HEK293 (cell line): ENCODE data around the gene ITPKB.

Source experiments
- CTCF ChIA-PET: fragments of 350-600 bp; formaldehyde crosslinking; extraction: SDS; loops from one replicate; lab custom pipeline; 2021; ENCODE audit warnings: antibody characterized with exemption; lab: Yijun Ruan, JAX
- POLR2A ChIA-PET: fragments of 300-600 bp; formaldehyde crosslinking; extraction: SDS; loops from one replicate; lab custom pipeline; 2020; ENCODE audit warnings: antibody characterized with exemption, inconsistent platforms; lab: Yijun Ruan, JAX
- H3K27ac ChIP-seq: fragments of 200-500 bp; sonication (Bioruptor generic); 2 replicates; pipeline ENCODE4 v1.5.1; 2014; ENCODE audit warnings: low read depth, low read length, control low read depth, inconsistent platforms; ENCODE audit errors: extremely low read depth
- H3K36me3 ChIP-seq, 2 experiments: fragments of 200-500 bp in 1 of 2; sonication (Bioruptor generic) in 1 of 2; 1 replicate in 1 of 2; 2 replicates in 1 of 2; pipeline ENCODE4 v1.5.1; 2014 to 2017; ENCODE audit warnings: inconsistent platforms in 2 of 2, low read length in 2 of 2; ENCODE audit not compliant: control insufficient read depth in 2 of 2, insufficient read depth in 1 of 2
- H3K4me1 ChIP-seq: fragments of 200-500 bp; sonication (Bioruptor generic); 2 replicates; pipeline ENCODE4 v1.5.1; 2014; ENCODE audit warnings: mild to moderate bottlenecking, low read length, inconsistent platforms; ENCODE audit not compliant: control insufficient read depth, insufficient read depth
- H3K4me3 ChIP-seq: 2 replicates; pipeline ENCODE4 v1.5.1; 2011; ENCODE audit warnings: low read depth, mild to moderate bottlenecking, control low read depth, low read length, moderate library complexity
- H3K9me3 ChIP-seq: fragments of 200-500 bp; sonication (Bioruptor generic); 2 replicates; pipeline ENCODE4 v1.5.1; 2014; ENCODE audit warnings: low read depth, low read length, inconsistent platforms; ENCODE audit not compliant: control insufficient read depth, insufficient read depth
- BCL11B ChIP-seq: fragments of 450-650 bp; formaldehyde crosslinking; IDR thresholded peaks from 2 replicates; pipeline ENCODE4 v1.5.1; 2016; ENCODE audit warnings: low read depth, missing biosample characterization, missing genetic modification characterization
- GLIS1 ChIP-seq: fragments of 450-650 bp; formaldehyde crosslinking; IDR thresholded peaks from 2 replicates; pipeline ENCODE4 v1.5.1; 2016; ENCODE audit warnings: missing biosample characterization, missing genetic modification characterization
- GLIS2 ChIP-seq: fragments of 450-650 bp; formaldehyde crosslinking; IDR thresholded peaks from 2 replicates; pipeline ENCODE4 v1.5.1; 2016; ENCODE audit warnings: missing biosample characterization, missing genetic modification characterization
- KLF10 ChIP-seq: fragments of 450-650 bp; IDR thresholded peaks from 2 replicates; pipeline ENCODE4 v1.5.1; 2018; ENCODE audit warnings: missing biosample characterization, mild to moderate bottlenecking, missing genetic modification characterization
- MYNN ChIP-seq: fragments of 450-650 bp; formaldehyde crosslinking; IDR thresholded peaks from 2 replicates; pipeline ENCODE4 v1.5.1; 2016; ENCODE audit warnings: missing biosample characterization, missing genetic modification characterization, borderline replicate concordance
- ZBTB20 ChIP-seq: fragments of 450-650 bp; formaldehyde crosslinking; IDR thresholded peaks from 2 replicates; pipeline ENCODE4 v1.5.1; 2016; ENCODE audit warnings: missing biosample characterization, missing genetic modification characterization
- ZNF274 ChIP-seq, 2 experiments: fragments of 200-500 bp in 1 of 2; fragments of 450-650 bp in 1 of 2; sonication (Bioruptor generic) in 1 of 2; formaldehyde crosslinking in 1 of 2; IDR thresholded peaks; 2 replicates each; pipeline versions ENCODE4 v1.5.1 to v1.6.1; 2014 to 2016; ENCODE audit warnings: borderline replicate concordance in 1 of 2, inconsistent platforms in 1 of 2, low read length in 1 of 2, missing biosample characterization in 1 of 2, missing genetic modification characterization in 1 of 2
- ZNF341 ChIP-seq: fragments of 450-650 bp; formaldehyde crosslinking; IDR thresholded peaks from 2 replicates; pipeline ENCODE4; 2016; ENCODE audit warnings: low read depth, missing biosample characterization, missing genetic modification characterization
- ZNF473 ChIP-seq: fragments of 450-650 bp; formaldehyde crosslinking; IDR thresholded peaks from 2 replicates; pipeline ENCODE4 v1.5.1; 2017; ENCODE audit warnings: missing biosample characterization, missing genetic modification characterization
- ZNF48 ChIP-seq: fragments of 450-650 bp; formaldehyde crosslinking; IDR thresholded peaks from 2 replicates; pipeline ENCODE4 v1.5.1; 2016; ENCODE audit warnings: missing biosample characterization, missing genetic modification characterization
- ZNF558 ChIP-seq: fragments of 450-650 bp; formaldehyde crosslinking; IDR thresholded peaks from 2 replicates; pipeline ENCODE4 v1.5.1; 2016; ENCODE audit warnings: missing biosample characterization, missing genetic modification characterization
- ZNF561 ChIP-seq: fragments of 450-650 bp; IDR thresholded peaks from 2 replicates; pipeline ENCODE4 v1.5.1; 2018; ENCODE audit warnings: missing biosample characterization, missing genetic modification characterization, borderline replicate concordance
- ZNF621 ChIP-seq: fragments of 450-650 bp; formaldehyde crosslinking; IDR thresholded peaks from 2 replicates; pipeline ENCODE4 v1.5.1; 2017; ENCODE audit warnings: missing biosample characterization, missing genetic modification characterization
- ZNF624 ChIP-seq: fragments of 450-650 bp; formaldehyde crosslinking; IDR thresholded peaks from 2 replicates; pipeline ENCODE4 v1.5.1; 2017; ENCODE audit warnings: missing biosample characterization, missing genetic modification characterization
- ZNF658 ChIP-seq: fragments of 450-650 bp; formaldehyde crosslinking; IDR thresholded peaks from 2 replicates; pipeline ENCODE4; 2016; ENCODE audit warnings: missing biosample characterization, missing genetic modification characterization
- ZNF776 ChIP-seq: fragments of 450-650 bp; formaldehyde crosslinking; IDR thresholded peaks from 2 replicates; pipeline ENCODE4 v1.5.0; 2017; ENCODE audit warnings: missing biosample characterization, missing genetic modification characterization, borderline replicate concordance
- ZSCAN16 ChIP-seq: fragments of 450-650 bp; formaldehyde crosslinking; IDR thresholded peaks from 2 replicates; pipeline ENCODE4 v1.5.1; 2016; ENCODE audit warnings: missing biosample characterization, missing genetic modification characterization
- TF ChIP-seq, protein P1 (sequence below): fragments of 450-650 bp; formaldehyde crosslinking; IDR thresholded peaks from 2 replicates; pipeline ENCODE4 v1.5.1; 2016; ENCODE audit warnings: missing biosample characterization, missing genetic modification characterization
- TF ChIP-seq, protein P2 (sequence below): fragments of 450-650 bp; IDR thresholded peaks from 2 replicates; pipeline ENCODE4 v1.5.1; 2018; ENCODE audit warnings: missing biosample characterization, missing genetic modification characterization
- TF ChIP-seq, protein P3 (sequence below): fragments of 450-650 bp; formaldehyde crosslinking; IDR thresholded peaks from 2 replicates; pipeline ENCODE4 v1.5.1; 2016; ENCODE audit warnings: missing biosample characterization, missing genetic modification characterization
- TF ChIP-seq, protein P4 (sequence below): fragments of 450-650 bp; formaldehyde crosslinking; IDR thresholded peaks from 2 replicates; pipeline ENCODE4 v1.5.1; 2017; ENCODE audit warnings: missing biosample characterization, missing genetic modification characterization

ITPKB gene

DNA sequence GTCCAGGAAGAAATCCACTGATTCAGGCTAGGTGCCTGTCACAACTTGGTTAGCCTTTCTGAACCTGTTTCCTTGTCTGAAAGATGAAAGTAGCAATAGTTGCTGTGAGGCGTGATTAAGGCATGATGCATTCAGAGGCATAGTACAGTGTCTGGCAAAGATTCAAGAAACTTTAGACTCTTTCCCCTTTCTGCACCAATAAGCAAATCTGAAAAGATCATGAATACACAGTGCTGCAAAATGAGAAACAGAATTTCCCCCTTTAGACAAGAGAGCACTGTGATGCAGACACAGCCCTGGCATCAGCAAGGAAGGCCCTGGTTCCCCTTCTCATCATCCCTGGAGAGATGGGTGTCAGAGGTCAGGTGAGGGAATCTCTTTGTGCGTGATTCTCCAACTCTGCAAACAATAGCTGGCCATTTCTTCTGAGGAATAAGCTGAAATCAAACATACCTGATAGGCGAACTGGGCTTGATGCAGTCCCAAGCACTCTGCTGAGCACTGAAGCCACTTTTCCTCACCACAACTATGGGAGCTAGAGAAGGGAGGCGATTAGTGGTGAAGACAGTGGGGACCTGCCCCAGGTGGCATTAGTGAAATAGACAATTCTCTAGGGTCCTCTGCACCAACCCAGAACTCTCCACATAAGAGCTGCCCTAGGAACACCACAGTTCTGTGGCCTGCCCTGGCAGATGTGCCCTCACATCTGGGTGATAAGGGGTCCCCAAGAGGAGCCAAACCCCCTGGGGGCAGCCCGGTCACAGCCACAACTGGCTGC is 41.7 kb downstream of the ITPKB start:
- H3K27ac ChIP-seq: no peak overlapping the region; the same call in 1 of the 2 replicates
- TF ChIP-seq, protein P1, sequence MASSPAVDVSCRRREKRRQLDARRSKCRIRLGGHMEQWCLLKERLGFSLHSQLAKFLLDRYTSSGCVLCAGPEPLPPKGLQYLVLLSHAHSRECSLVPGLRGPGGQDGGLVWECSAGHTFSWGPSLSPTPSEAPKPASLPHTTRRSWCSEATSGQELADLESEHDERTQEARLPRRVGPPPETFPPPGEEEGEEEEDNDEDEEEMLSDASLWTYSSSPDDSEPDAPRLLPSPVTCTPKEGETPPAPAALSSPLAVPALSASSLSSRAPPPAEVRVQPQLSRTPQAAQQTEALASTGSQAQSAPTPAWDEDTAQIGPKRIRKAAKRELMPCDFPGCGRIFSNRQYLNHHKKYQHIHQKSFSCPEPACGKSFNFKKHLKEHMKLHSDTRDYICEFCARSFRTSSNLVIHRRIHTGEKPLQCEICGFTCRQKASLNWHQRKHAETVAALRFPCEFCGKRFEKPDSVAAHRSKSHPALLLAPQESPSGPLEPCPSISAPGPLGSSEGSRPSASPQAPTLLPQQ (tag by site-specific recombination): peak; percentile 65; the same call in 1 of the 2 replicates
- TF ChIP-seq ZNF658 (tag by site-specific recombination) (no peak), ZBTB20 (tag by site-specific recombination) (peak; percentile 38; the same call in 1 of the 2 replicates), GLIS2 (tag by site-specific recombination) (0 out of 2 replicates have a peak, but pooled peaks have one; percentile 14)
- POLR2A ChIA-PET: interaction anchor here (1.6 kb wide), 1 partner anchor 17 kb away, joined by 3 read pairs; no protein-coding TSS in a partner anchor
- CTCF ChIA-PET: interaction anchor here (0.6 to 1.4 kb wide), 4 partner anchors 13 to 55 kb away, joined by 3 to 6 read pairs (median 4); no protein-coding TSS in a partner anchor
- no peaks in the 10 kb centered on the region for H3K36me3 ChIP-seq
- peaks cover 3% of the 10 kb centered on the region; the same call in 1 of the 2 replicates for H3K4me1 ChIP-seq
- no peaks in the 10 kb centered on the region for H3K9me3 ChIP-seq
- no peak overlapping the region for H3K4me3 ChIP-seq

DNA sequence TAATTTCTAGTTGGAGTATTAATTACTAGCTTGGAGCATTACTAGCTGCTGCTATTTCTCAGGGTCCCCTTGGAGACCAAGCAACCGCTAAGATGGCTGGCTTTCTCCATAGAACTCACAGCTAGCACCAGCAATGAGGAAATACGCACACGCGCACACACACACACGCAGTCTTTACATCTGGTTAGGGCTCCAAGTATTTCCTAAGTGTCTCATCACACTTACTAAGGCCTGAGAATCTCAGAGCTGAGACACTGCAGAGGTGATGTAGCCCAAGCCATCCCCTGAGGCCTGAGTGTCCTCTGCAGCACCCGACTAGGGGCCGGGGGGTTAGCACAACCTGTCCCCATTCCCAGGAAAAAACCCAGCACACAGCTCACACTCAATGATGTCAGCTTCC is 42.5 kb downstream of the ITPKB start:
- no peaks in the 10 kb centered on the region for H3K9me3 ChIP-seq
- no peak overlapping the region for H3K4me3 ChIP-seq
- no peaks in the 10 kb centered on the region for H3K36me3 ChIP-seq
- POLR2A ChIA-PET: interaction anchor here (1.6 kb wide), 1 partner anchor 16 kb away, joined by 3 read pairs; no protein-coding TSS in a partner anchor
- TF ChIP-seq ZNF621 (tag by site-specific recombination): no peak
- TF ChIP-seq BCL11B (tag by site-specific recombination): no peak
- TF ChIP-seq ZNF776 (tag by site-specific recombination): no peak
- no peak for TF ChIP-seq ZNF561 (tag by site-specific recombination)
- no peak for TF ChIP-seq GLIS1 (tag by site-specific recombination)
- TF ChIP-seq ZNF48: no peak
- TF ChIP-seq, protein P2, sequence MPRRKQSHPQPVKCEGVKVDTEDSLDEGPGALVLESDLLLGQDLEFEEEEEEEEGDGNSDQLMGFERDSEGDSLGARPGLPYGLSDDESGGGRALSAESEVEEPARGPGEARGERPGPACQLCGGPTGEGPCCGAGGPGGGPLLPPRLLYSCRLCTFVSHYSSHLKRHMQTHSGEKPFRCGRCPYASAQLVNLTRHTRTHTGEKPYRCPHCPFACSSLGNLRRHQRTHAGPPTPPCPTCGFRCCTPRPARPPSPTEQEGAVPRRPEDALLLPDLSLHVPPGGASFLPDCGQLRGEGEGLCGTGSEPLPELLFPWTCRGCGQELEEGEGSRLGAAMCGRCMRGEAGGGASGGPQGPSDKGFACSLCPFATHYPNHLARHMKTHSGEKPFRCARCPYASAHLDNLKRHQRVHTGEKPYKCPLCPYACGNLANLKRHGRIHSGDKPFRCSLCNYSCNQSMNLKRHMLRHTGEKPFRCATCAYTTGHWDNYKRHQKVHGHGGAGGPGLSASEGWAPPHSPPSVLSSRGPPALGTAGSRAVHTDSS (tag by site-specific recombination): no peak
- no peak for TF ChIP-seq KLF10 (tag by site-specific recombination)
- no peak for TF ChIP-seq ZNF274 (IDR thresholded peaks at IDR 0.05; ENCODE audit: low read length)
- no peak for TF ChIP-seq ZNF274 (tag by site-specific recombination; IDR thresholded peaks at IDR 0.05; ENCODE audit: borderline replicate concordance)
- TF ChIP-seq, protein P3, sequence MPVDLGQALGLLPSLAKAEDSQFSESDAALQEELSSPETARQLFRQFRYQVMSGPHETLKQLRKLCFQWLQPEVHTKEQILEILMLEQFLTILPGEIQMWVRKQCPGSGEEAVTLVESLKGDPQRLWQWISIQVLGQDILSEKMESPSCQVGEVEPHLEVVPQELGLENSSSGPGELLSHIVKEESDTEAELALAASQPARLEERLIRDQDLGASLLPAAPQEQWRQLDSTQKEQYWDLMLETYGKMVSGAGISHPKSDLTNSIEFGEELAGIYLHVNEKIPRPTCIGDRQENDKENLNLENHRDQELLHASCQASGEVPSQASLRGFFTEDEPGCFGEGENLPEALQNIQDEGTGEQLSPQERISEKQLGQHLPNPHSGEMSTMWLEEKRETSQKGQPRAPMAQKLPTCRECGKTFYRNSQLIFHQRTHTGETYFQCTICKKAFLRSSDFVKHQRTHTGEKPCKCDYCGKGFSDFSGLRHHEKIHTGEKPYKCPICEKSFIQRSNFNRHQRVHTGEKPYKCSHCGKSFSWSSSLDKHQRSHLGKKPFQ (tag by site-specific recombination): no peak
- TF ChIP-seq ZSCAN16 (tag by site-specific recombination): no peak
- TF ChIP-seq ZNF341 (tag by site-specific recombination): no peak
- TF ChIP-seq, protein P4, sequence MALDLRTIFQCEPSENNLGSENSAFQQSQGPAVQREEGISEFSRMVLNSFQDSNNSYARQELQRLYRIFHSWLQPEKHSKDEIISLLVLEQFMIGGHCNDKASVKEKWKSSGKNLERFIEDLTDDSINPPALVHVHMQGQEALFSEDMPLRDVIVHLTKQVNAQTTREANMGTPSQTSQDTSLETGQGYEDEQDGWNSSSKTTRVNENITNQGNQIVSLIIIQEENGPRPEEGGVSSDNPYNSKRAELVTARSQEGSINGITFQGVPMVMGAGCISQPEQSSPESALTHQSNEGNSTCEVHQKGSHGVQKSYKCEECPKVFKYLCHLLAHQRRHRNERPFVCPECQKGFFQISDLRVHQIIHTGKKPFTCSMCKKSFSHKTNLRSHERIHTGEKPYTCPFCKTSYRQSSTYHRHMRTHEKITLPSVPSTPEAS: no peak
- no peak for TF ChIP-seq MYNN (tag by site-specific recombination)
- TF ChIP-seq ZNF624 (tag by site-specific recombination): no peak
- no peak for TF ChIP-seq ZNF558 (tag by site-specific recombination)
- no peak for TF ChIP-seq ZNF473 (tag by site-specific recombination)
- peaks cover 2% of the 10 kb centered on the region; the same call in 1 of the 2 replicates for H3K4me1 ChIP-seq
- CTCF ChIA-PET: interaction anchor here (0.6 to 1.4 kb wide), 2 partner anchors 12 to 14 kb away, joined by 3 to 6 read pairs; no protein-coding TSS in a partner anchor
- no peak overlapping the region for H3K27ac ChIP-seq
